HepG2 (cell line): ENCODE results near the gene FAM174C. TPM values are rescaled to one million over a fixed set of nuclear protein-coding genes. Genes with fewer than 3 reads are reported as not detected.

Experiments used
- ATF3 ChIP-seq: sonication (generic); formaldehyde crosslinking; IDR thresholded peaks from 2 replicates; pipeline ENCODE4 v1.4.0; 2020; ENCODE audit warnings: missing genetic modification reagents
- BCL3 ChIP-seq: sonication (generic); formaldehyde crosslinking; IDR thresholded peaks from 2 replicates; pipeline ENCODE4 v1.5.1; 2020; ENCODE audit warnings: mild to moderate bottlenecking, missing genetic modification reagents, moderate library complexity
- CHCHD3 ChIP-seq: sonication (generic); formaldehyde crosslinking; IDR thresholded peaks from 2 replicates; pipeline ENCODE4 v1.8.0; 2022; ENCODE audit warnings: mild to moderate bottlenecking, missing genetic modification reagents, moderate library complexity
- DR1 ChIP-seq: sonication (generic); formaldehyde crosslinking; IDR thresholded peaks from 2 replicates; pipeline ENCODE4 v1.8.0; 2021; ENCODE audit warnings: mild to moderate bottlenecking, missing genetic modification reagents, inconsistent platforms
- HOXA3 ChIP-seq: sonication (generic); formaldehyde crosslinking; IDR thresholded peaks from 2 replicates; pipeline ENCODE4 v1.5.0; 2020; ENCODE audit warnings: missing genetic modification reagents
- MNT ChIP-seq: fragments of 450-650 bp; IDR thresholded peaks from 2 replicates; pipeline ENCODE4 v1.6.1; 2016
- NR2F1 ChIP-seq, 2 experiments: fragments of 450-650 bp in 1 of 2; formaldehyde crosslinking in 1 of 2; IDR thresholded peaks; 2 replicates each; pipeline versions ENCODE4 v1.5.0 to v1.6.1; 2016 to 2020; ENCODE audit warnings: mild to moderate bottlenecking in 1 of 2, missing compliant biosample characterization in 1 of 2, missing genetic modification reagents in 1 of 2, moderate library complexity in 1 of 2
- POLR2A ChIP-seq, 2 experiments: IDR thresholded peaks; 2 replicates each; pipeline ENCODE4 v1.6.1; 2011; ENCODE audit warnings: low read depth in 2 of 2, low read length in 2 of 2, mild to moderate bottlenecking in 1 of 2, moderate library complexity in 1 of 2; ENCODE audit not compliant: insufficient read depth in 1 of 2
- POLR2AphosphoS5 ChIP-seq: IDR thresholded peaks from 2 replicates; pipeline ENCODE4 v1.6.1; 2012; ENCODE audit warnings: low read depth, low read length
- PRMT3 ChIP-seq: sonication (generic); formaldehyde crosslinking; IDR thresholded peaks from 2 replicates; pipeline ENCODE4 v1.8.1; 2022; ENCODE audit warnings: low read depth, mild to moderate bottlenecking, moderate library complexity, missing genetic modification reagents, borderline replicate concordance
- RFXAP ChIP-seq: sonication (generic); formaldehyde crosslinking; IDR thresholded peaks from 2 replicates; pipeline ENCODE4 v1.4.0; 2020; ENCODE audit warnings: missing genetic modification reagents, borderline replicate concordance
- TBX3 ChIP-seq: fragments of 450-650 bp; IDR thresholded peaks from 2 replicates; pipeline ENCODE4 v1.6.1; 2017; ENCODE audit warnings: antibody characterized with exemption, mild to moderate bottlenecking, inconsistent platforms, borderline replicate concordance
- WIZ ChIP-seq: sonication (generic); formaldehyde crosslinking; IDR thresholded peaks from 2 replicates; pipeline ENCODE4 v1.5.1; 2020; ENCODE audit warnings: mild to moderate bottlenecking, missing genetic modification reagents
- ZBTB37 ChIP-seq: sonication (generic); formaldehyde crosslinking; IDR thresholded peaks from 2 replicates; pipeline ENCODE4 v1.4.0; 2020; ENCODE audit warnings: mild to moderate bottlenecking, missing genetic modification reagents
- ZBTB4 ChIP-seq: sonication (generic); formaldehyde crosslinking; IDR thresholded peaks from 2 replicates; pipeline ENCODE4 v1.4.0; 2020; ENCODE audit warnings: missing genetic modification reagents, mild to moderate bottlenecking, borderline replicate concordance
- ZNF101 ChIP-seq: sonication (generic); formaldehyde crosslinking; IDR thresholded peaks from 2 replicates; pipeline ENCODE4 v1.4.0; 2020; ENCODE audit warnings: mild to moderate bottlenecking, low read depth, missing genetic modification reagents, borderline replicate concordance
- ZNF441 ChIP-seq: sonication (generic); formaldehyde crosslinking; IDR thresholded peaks from 2 replicates; pipeline ENCODE4 v1.7.0; 2021; ENCODE audit warnings: missing genetic modification reagents, borderline replicate concordance
- ZSCAN20 ChIP-seq: sonication (generic); formaldehyde crosslinking; IDR thresholded peaks from 2 replicates; pipeline ENCODE4 v1.4.0; 2020; ENCODE audit warnings: missing genetic modification reagents, mild to moderate bottlenecking, borderline replicate concordance
- polyA plus RNA-seq, 8 experiments: library from polyadenylated mRNA; depleted of rRNA in 3 of 8; stranded (reverse) in 7 of 8; unstranded in 1 of 8; fragments of >200 nt; fragmentation: Illumina TruSeq in 4 of 8; extraction: Trizol in 4 of 8; gene quantifications; 2 replicates each; pipeline versions ENCODE4 v1.2.1 to v1.2.3, GENCODE V29; 2011 to 2016; ENCODE audit warnings: low read depth in 4 of 8, missing spikeins in 1 of 8, mixed read lengths in 1 of 8; ENCODE audit not compliant: insufficient read depth in 1 of 8
- total RNA-seq, 5 experiments: library from RNA; depleted of rRNA; stranded (reverse); fragments of >200 nt; fragmentation: Illumina TruSeq; extraction: Trizol; gene quantifications; 2 replicates each; pipeline ENCODE4 v1.2.3, GENCODE V29; 2016; ENCODE audit warnings: low read depth in 1 of 5

The FAM174C gene
- total and polyA plus RNA-seq, 2 of the 13 experiments (the other 11 are each of a cell fraction or from before 2014, with no cell fraction given) = 19.5 to 31.3 TPM

- TF ChIP-seq ZBTB4 = no peak
- TF ChIP-seq CHCHD3 = no peak
- TF ChIP-seq ZNF441 (CRISPR knock-in tag) = no peak
- TF ChIP-seq ZNF101 (CRISPR knock-in tag) = 0 out of 2 replicates have a peak, but pooled peaks have one; percentile 18
- TF ChIP-seq ZSCAN20 (CRISPR knock-in tag) = 0 out of 2 replicates have a peak, but pooled peaks have one; percentile 49
- peak; percentile 98 for TF ChIP-seq POLR2AphosphoS5
- TF ChIP-seq POLR2A (IDR thresholded peaks at IDR 0.05; ENCODE audit: insufficient read depth in 1 of 2, low read depth in 2 of 2, low read length in 2 of 2) = peak in 1 of 2 experiments; percentile 96; a peak in 2 of 4 replicates
- peak; percentile 25; the same call in 1 of the 2 replicates for TF ChIP-seq RFXAP (CRISPR knock-in tag)
- TF ChIP-seq TBX3 = no peak
- TF ChIP-seq PRMT3 (CRISPR knock-in tag) = no peak
- TF ChIP-seq BCL3 (CRISPR knock-in tag) = no peak
- no peak for TF ChIP-seq NR2F1 (CRISPR knock-in tag; IDR thresholded peaks at IDR 0.05)
- TF ChIP-seq ZBTB37 (CRISPR knock-in tag) = no peak
- 0 out of 2 replicates have a peak, but pooled peaks have one; percentile 56 for TF ChIP-seq WIZ (CRISPR knock-in tag)
- peak; percentile 16; the same call in 1 of the 2 replicates for TF ChIP-seq HOXA3 (CRISPR knock-in tag)
- TF ChIP-seq ATF3 (CRISPR knock-in tag) = 0 out of 2 replicates have a peak, but pooled peaks have one; percentile 30
- peak; percentile 48; the same call in 1 of the 2 replicates for TF ChIP-seq MNT
- peak; percentile 96 for TF ChIP-seq DR1 (CRISPR knock-in tag)
These were observed 6.3 kb upstream of the FAM174C start, which contains the start of gene CIRBP (continued) for GRCh38 chr19:1269065-1269477.
